Calu3 (cell line): ENCODE data around the gene TNFRSF18. TPM values are rescaled to one million over a fixed set of nuclear protein-coding genes. Genes with fewer than 3 reads are reported as not detected.

Source experiments
- BruUV-seq: library from RNA; stranded (reverse); fragments of 400-500 nt; replicated peaks from 2 replicates; lab custom pipeline; 2021; lab: Mats Ljungman, UMichigan
- CTCF ChIA-PET: fragments of 300-600 bp; sonication (Branson Sonifier 250); formaldehyde crosslinking; loops from one replicate; lab custom pipeline; 2022; ENCODE audit warnings: antibody characterized with exemption; lab: Charles Lee
- DNase-seq: peaks from one replicate; pipeline ENCODE4 v3.0.0; 2022
- H3K27ac Mint-ChIP-seq: one replicate; pipeline ENCODE4 v1.8.0; 2022; ENCODE audit warnings: mixed read lengths; ENCODE audit not compliant: unreplicated experiment
- H3K27me3 Mint-ChIP-seq: one replicate; pipeline ENCODE4 v1.8.0; 2022; ENCODE audit warnings: mixed read lengths; ENCODE audit not compliant: unreplicated experiment
- H3K36me3 Mint-ChIP-seq: one replicate; pipeline ENCODE4 v1.8.0; 2022; ENCODE audit warnings: mild to moderate bottlenecking, moderate library complexity, mixed read lengths; ENCODE audit not compliant: insufficient read depth, unreplicated experiment
- H3K4me1 Mint-ChIP-seq: one replicate; pipeline ENCODE4 v1.8.0; 2022; ENCODE audit warnings: mild to moderate bottlenecking, low read depth, mixed read lengths; ENCODE audit not compliant: unreplicated experiment
- H3K4me3 Mint-ChIP-seq: one replicate; pipeline ENCODE4 v1.8.0; 2022; ENCODE audit warnings: mild to moderate bottlenecking, low read depth, moderate library complexity, mixed read lengths; ENCODE audit not compliant: unreplicated experiment
- H3K9me3 Mint-ChIP-seq: one replicate; pipeline ENCODE4 v1.8.0; 2022; ENCODE audit warnings: low read depth, mixed read lengths; ENCODE audit not compliant: unreplicated experiment
- intact Hi-C: fragments of 100-400 bp; cut with micrococcal nuclease; formaldehyde crosslinking; loops from one replicate; pipeline ENCODE4 v1.10.0; 2022; ENCODE audit not compliant: unreplicated experiment
- total RNA-seq: library from RNA; stranded (reverse); gene quantifications from 2 replicates; pipeline ENCODE4 v1.2.3, GENCODE V29; 2022
- TF ChIP-seq, protein P1 (sequence below): fragments of 200-600 bp; IDR thresholded peaks from one replicate; pipeline ENCODE4 v1.8.0; 2022; ENCODE audit warnings: antibody characterized with exemption; ENCODE audit not compliant: unreplicated experiment

The TNFRSF18 gene
- total RNA-seq, 1 experiment from 2014 or later: not detected

- TF ChIP-seq, protein P1, sequence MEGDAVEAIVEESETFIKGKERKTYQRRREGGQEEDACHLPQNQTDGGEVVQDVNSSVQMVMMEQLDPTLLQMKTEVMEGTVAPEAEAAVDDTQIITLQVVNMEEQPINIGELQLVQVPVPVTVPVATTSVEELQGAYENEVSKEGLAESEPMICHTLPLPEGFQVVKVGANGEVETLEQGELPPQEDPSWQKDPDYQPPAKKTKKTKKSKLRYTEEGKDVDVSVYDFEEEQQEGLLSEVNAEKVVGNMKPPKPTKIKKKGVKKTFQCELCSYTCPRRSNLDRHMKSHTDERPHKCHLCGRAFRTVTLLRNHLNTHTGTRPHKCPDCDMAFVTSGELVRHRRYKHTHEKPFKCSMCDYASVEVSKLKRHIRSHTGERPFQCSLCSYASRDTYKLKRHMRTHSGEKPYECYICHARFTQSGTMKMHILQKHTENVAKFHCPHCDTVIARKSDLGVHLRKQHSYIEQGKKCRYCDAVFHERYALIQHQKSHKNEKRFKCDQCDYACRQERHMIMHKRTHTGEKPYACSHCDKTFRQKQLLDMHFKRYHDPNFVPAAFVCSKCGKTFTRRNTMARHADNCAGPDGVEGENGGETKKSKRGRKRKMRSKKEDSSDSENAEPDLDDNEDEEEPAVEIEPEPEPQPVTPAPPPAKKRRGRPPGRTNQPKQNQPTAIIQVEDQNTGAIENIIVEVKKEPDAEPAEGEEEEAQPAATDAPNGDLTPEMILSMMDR: no peak
- CTCF ChIA-PET: interaction anchor here (0.6 to 1.9 kb wide), 4 partner anchors 40 to 129 kb away, joined by 3 to 8 read pairs (median 6); partner anchors contain the start of gene RNF223
These were observed 43.5 kb downstream of the TNFRSF18 start for GRCh38 chr1:1162597-1163537.

DNA sequence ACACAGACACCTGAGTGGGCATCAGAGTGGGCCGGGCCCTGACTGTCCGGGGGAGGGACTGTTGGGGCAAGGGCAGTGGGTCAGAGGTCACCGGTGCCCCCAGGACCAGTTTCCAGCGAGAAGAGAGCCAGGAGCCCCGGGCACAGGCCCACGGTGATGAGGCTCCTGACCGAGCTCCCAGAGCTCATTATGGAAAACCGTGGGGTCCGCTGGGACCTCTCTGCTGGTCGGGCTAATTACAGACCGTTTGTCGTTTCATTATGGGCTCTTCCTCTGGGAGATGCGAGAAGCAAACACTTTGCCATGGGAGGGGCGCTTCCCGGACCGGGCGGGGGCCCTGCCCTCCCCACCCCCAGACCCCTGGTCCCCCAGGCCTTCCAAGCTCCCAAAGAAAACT is 44.7 kb downstream of the TNFRSF18 start:
- intact Hi-C loops: loop anchor here (2.0 to 10.0 kb wide), 2 partner anchors 39 to 73 kb away; partner anchors contain the start of genes B3GALT6 and SDF4
- CTCF ChIA-PET: no interaction called here
- peaks cover 55% of the 10 kb centered on the region for H3K36me3 Mint-ChIP-seq
- DNase-seq: no peak
- no peaks in the 10 kb centered on the region for H3K27me3 Mint-ChIP-seq
- BruUV-seq: no TSS peak
- H3K4me1 Mint-ChIP-seq: peaks cover 9% of the 10 kb centered on the region
- peak overlapping the region; percentile 96 for H3K4me3 Mint-ChIP-seq
- no peaks in the 10 kb centered on the region for H3K9me3 Mint-ChIP-seq
- TF ChIP-seq, protein P1: no peak
- no peak overlapping the region for H3K27ac Mint-ChIP-seq

More at GRCh38 chr1:1162597-1163537, 43.5 kb downstream of the TNFRSF18 start:
- Mint-ChIP-seq H3K4me1 (peaks cover 9% of the 10 kb centered on the region), H3K27ac (peak overlapping the region; percentile 92), H3K9me3 (no peaks in the 10 kb centered on the region), H3K4me3 (peak overlapping the region; percentile 96), H3K36me3 (peaks cover 62% of the 10 kb centered on the region), H3K27me3 (no peaks in the 10 kb centered on the region)
- BruUV-seq: no TSS peak
- DNase-seq: peak; percentile 94
- intact Hi-C loops: loop anchor here (2.0 to 10.0 kb wide), 2 partner anchors 40 to 72 kb away; partner anchors contain the start of genes B3GALT6 and SDF4

GRCh38 chr1:1161078-1161682 is 45.2 kb downstream of the TNFRSF18 start:
- no peak overlapping the region for H3K4me3 Mint-ChIP-seq
- H3K36me3 Mint-ChIP-seq: peaks cover 55% of the 10 kb centered on the region
- CTCF ChIA-PET: no interaction called here
- H3K4me1 Mint-ChIP-seq: peaks cover 9% of the 10 kb centered on the region
- no peak overlapping the region for H3K27ac Mint-ChIP-seq
- no peaks in the 10 kb centered on the region for H3K27me3 Mint-ChIP-seq
- intact Hi-C loops: loop anchor here (10.0 kb wide), 1 partner anchor 74 kb away; the partner anchor contains the start of genes B3GALT6 and SDF4
- H3K9me3 Mint-ChIP-seq: no peaks in the 10 kb centered on the region
- no peak for DNase-seq
- BruUV-seq: no TSS peak
- TF ChIP-seq, protein P1: no peak

- DNase-seq: no peak
- no peak overlapping the region for H3K27ac Mint-ChIP-seq
- H3K36me3 Mint-ChIP-seq: peaks cover 48% of the 10 kb centered on the region
- TF ChIP-seq, protein P1: no peak
- BruUV-seq: no TSS peak
- CTCF ChIA-PET: no interaction called here
- H3K9me3 Mint-ChIP-seq: no peaks in the 10 kb centered on the region
- no peaks in the 10 kb centered on the region for H3K27me3 Mint-ChIP-seq
- peaks cover 2% of the 10 kb centered on the region for H3K4me1 Mint-ChIP-seq
- intact Hi-C loops: loop anchor here (10.0 kb wide), 1 partner anchor 74 kb away; the partner anchor contains the start of genes B3GALT6 and SDF4
- H3K4me3 Mint-ChIP-seq: no peak overlapping the region
These were observed 46.0 kb downstream of the TNFRSF18 start for GRCh38 chr1:1160281-1160930.
